ENCODE data around the gene POLR2L.

- TF ChIP-seq FOXJ3 (CRISPR knock-in tag; IDR thresholded peaks at IDR 0.05) (no peak), EP300 (IDR thresholded peaks at IDR 0.05; ENCODE audit: borderline replicate concordance in 1 of 2, low read depth in 1 of 2, low read length in 1 of 2) (no peak)
- TF ChIP-seq, protein P1, sequence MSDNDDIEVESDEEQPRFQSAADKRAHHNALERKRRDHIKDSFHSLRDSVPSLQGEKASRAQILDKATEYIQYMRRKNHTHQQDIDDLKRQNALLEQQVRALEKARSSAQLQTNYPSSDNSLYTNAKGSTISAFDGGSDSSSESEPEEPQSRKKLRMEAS (IDR thresholded peaks at IDR 0.05; ENCODE audit: low read depth): no peak
- TF ChIP-seq, protein P2, sequence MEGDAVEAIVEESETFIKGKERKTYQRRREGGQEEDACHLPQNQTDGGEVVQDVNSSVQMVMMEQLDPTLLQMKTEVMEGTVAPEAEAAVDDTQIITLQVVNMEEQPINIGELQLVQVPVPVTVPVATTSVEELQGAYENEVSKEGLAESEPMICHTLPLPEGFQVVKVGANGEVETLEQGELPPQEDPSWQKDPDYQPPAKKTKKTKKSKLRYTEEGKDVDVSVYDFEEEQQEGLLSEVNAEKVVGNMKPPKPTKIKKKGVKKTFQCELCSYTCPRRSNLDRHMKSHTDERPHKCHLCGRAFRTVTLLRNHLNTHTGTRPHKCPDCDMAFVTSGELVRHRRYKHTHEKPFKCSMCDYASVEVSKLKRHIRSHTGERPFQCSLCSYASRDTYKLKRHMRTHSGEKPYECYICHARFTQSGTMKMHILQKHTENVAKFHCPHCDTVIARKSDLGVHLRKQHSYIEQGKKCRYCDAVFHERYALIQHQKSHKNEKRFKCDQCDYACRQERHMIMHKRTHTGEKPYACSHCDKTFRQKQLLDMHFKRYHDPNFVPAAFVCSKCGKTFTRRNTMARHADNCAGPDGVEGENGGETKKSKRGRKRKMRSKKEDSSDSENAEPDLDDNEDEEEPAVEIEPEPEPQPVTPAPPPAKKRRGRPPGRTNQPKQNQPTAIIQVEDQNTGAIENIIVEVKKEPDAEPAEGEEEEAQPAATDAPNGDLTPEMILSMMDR (IDR thresholded peaks at IDR 0.05): no peak
These were observed 46.2 kb upstream of the POLR2L start for GRCh38 chr11:888310-889212.

Data from SK-N-SH (cell line).